Cardiac fibroblast (primary cell): ENCODE results near the gene EPB41L1.

Experiments used
- DNase-seq, 2 donors: peaks; one replicate each; pipeline versions ENCODE4 v3.0.0 to v3.0.0-alpha.2; 2010; ENCODE audit warnings: low read depth in 2 of 2
- H3K4me3 ChIP-seq, 2 donors: replicated peaks in 1 of 2; 1 replicate in 1 of 2; 2 replicates in 1 of 2; pipeline ENCODE4 v1.5.1; 2011; ENCODE audit warnings: low read depth in 2 of 2, low read length in 2 of 2, mild to moderate bottlenecking in 2 of 2, moderate library complexity in 1 of 2
- CTCF ChIP-seq: IDR thresholded peaks from one replicate; pipeline ENCODE4 v1.5.1; 2011; ENCODE audit warnings: low read depth, mild to moderate bottlenecking, low read length, inconsistent platforms

The EPB41L1 gene

DNA sequence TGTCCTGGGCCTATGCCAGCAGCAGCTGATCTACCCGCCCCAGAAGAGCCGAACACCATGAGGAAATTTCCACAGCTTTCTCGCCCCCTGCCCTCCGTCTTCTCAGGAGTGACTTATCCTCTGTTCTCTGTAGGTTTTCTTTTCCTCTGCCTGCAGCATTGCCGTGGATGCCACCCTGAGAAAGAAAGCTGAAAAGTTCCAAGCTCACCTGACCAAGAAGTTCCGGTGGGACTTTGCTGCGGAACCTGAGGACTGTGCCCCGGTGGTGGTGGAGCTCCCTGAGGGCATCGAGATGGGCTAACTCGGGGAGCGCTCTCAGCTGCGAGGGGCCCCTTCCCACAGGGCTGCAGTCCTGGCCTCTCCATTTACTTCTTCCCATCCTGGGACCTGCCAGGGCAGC is 100.9 kb downstream of the EPB41L1 start:
- H3K4me3 ChIP-seq, result no peak overlapping the region
- TF ChIP-seq CTCF, result no peak
- DNase-seq, result no peak

- TF ChIP-seq CTCF, result no peak
- DNase-seq, result no peak
- no peak overlapping the region for H3K4me3 ChIP-seq
These were observed 104.9 kb downstream of the EPB41L1 start for GRCh38 chr20:36259177-36260061.

GRCh38 chr20:36260316-36260715 is 105.8 kb downstream of the EPB41L1 start:
- H3K4me3 ChIP-seq, result no peak overlapping the region
- TF ChIP-seq CTCF, result no peak
- no peak for DNase-seq

DNA sequence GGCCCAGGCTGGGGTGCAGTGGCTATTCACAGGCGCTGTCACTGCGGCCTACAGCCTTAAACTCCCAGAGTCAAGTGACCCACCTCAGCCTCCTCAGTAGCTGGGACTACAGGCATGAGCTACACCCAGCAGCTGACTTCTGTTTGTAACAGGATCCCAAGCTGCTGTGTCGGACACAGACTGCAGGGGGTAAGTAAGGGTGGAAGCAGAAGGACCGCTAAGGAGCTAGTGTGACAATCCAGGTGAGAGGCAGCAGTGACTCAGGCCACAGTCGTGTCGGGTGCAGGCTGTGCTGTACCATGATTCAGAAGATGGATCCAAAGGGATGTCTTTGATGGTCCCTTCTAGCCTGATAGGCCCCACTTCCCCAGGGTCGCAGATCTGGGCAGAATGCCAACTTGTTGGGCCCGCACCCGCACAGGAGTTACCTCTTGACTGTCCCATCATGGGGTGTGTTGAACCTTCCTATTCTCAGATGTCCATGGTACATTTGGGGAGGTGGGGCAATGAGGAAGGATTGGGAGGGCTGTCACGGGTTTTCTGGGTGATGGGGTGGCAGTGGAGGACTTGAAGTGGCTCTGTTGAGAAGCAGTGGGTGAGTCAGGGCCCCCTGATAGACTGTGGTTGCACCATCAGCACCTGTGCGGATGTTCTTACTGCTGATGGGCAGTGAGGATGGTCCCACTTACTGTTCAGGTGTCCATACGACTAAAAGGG is 107.0 kb downstream of the EPB41L1 start:
- no peak overlapping the region for H3K4me3 ChIP-seq
- TF ChIP-seq CTCF, result no peak
- DNase-seq, result no peak

DNA sequence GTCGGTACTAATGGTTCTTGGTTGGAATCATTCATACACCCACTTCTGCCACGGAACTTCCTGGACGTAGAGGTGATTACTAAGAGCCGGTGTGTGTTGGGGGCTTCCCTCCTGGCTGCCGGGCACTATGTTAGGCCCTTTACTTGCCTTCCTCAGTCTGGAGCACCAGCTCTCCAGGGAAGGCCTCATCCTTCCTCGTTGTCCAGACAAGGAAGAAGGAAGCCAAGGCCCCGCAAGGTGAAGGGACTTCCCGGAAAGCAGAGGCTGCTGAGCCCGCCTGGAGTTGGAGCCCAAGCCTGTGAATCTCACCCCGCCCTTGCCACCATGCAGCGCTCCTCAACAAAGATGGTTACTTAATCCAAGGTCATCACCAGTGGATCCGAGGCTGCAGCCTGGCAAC is 107.9 kb downstream of the EPB41L1 start:
- H3K4me3 ChIP-seq, result no peak overlapping the region
- DNase-seq, result no peak
- TF ChIP-seq CTCF, result no peak

- H3K4me3 ChIP-seq, result no peak overlapping the region
- DNase-seq, result no peak
- TF ChIP-seq CTCF, result no peak
These were observed 110.1 kb downstream of the EPB41L1 start for GRCh38 chr20:36264426-36265246.
